ENCODE results near the gene CADM1. TPM values are rescaled to one million over a fixed set of nuclear protein-coding genes. Genes with fewer than 3 reads are reported as not detected.

CADM1 gene
- total RNA-seq, 1 donor from 2014 or later, result 9.7 TPM

- DNase-seq (ENCODE audit: extremely low read depth, low read depth, low spot score), result no peak
Measured at GRCh38 chr11:115219376-115219775, 284.8 kb downstream of the CADM1 start.

GRCh38 chr11:115217726-115218311 lies 286.4 kb downstream of the CADM1 start:
- no peak for DNase-seq (ENCODE audit: extremely low read depth, low read depth, low spot score)

- no peak for DNase-seq (ENCODE audit: extremely low read depth, low read depth, low spot score)
Measured at GRCh38 chr11:115215694-115216617, 288.3 kb downstream of the CADM1 start.

GRCh38 chr11:115214644-115215234 lies 289.5 kb downstream of the CADM1 start:
- DNase-seq (ENCODE audit: extremely low read depth, low read depth, low spot score), result no peak

- DNase-seq (ENCODE audit: extremely low read depth, low read depth, low spot score), result no peak
Measured at GRCh38 chr11:115213007-115213406, 291.2 kb downstream of the CADM1 start.

DNA sequence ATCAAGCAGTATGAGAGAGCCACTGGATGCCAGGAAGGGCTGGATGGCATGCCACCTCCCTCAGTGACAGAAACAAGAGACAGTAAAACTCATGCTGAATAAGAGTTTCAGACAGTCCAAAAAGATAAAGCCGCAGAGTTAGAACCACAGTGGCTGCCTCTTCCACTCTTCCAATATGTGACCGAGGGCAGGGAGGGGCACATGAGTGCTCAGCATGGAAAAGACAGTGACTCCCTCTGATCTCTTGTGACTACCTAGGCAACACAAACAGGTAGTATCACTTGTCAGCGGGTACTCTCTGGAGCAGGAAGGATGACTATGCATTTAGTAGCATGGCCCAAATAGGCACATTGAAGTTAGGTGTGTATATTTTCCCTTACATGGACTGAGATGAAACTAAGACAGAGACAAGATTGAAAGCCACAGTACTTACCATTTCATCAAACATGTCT lies 295.4 kb downstream of the CADM1 start:
- DNase-seq (ENCODE audit: extremely low read depth, low read depth, low spot score), result no peak

DNA sequence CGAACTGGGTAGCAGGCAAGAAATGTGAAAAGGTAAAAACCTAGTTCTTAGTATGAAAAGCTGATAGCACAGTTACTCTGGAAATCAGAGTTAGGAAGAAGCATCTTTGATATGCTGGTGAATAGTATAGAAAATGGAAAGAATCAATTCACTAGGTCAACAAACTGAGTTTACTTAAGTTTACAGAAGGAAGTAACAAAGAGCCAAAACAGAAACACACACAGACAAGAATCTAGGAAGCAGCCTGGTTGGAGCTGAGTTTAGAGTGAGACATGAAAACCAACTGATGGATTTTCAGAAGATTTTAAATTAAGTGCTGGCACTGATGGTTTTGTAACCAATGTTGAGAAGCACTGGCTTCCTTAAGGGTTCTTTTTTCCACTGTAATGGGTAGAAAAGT lies 296.3 kb downstream of the CADM1 start:
- DNase-seq (ENCODE audit: extremely low read depth, low read depth, low spot score), result no peak

DNA sequence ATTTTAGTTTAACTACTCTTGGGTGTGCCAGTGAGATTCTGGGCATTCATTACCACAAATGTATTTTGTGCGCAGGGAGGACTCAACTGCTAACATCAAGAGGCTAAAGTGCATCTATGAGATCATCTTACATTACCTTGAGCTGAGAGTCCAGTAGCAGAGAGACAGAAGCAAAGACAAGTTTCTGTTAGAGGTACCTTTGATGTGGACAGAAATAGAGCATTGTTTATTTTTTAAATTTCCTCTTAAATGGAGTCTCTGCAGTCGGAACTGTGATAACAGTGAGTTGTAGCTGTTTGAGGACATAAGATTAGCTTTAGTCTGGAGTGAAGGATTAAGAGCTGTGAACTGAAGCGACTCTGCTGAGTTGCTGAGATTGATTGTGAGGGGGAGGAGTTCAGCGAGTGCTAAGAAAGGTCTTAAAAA lies 297.0 kb downstream of the CADM1 start:
- DNase-seq (ENCODE audit: extremely low read depth, low read depth, low spot score), result no peak

DNA sequence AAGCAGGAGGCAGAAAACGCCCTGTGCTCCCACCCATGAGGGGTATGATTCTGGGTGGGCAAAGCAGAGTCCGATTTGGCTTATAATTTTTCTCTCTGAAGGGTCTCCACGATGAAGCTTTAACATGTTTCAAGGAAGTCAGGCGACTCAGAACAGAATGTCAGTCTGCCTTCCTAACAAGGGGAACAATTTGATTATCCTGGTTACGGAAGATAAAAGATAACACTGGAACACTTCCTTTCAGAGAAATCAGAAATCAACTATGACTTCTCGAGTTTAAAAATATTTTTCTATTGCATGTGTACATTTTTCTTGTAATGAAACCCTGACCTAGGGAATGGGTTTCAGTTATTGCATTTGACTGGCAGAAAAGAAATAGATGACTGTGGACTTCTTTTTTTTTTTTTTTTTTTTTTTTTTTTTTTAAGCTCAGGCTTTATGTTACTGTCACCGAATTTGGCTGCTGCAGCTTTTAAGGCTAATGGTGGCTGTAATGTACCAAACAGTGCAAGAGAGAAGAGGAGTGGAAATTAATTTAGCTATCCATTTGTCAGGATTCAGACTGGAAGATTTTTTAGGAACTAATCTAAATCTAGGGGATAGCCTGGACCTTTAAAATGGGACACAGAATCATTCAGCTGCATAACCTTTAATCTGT lies 297.7 kb downstream of the CADM1 start:
- no peak for DNase-seq (ENCODE audit: extremely low read depth, low read depth, low spot score)

DNA sequence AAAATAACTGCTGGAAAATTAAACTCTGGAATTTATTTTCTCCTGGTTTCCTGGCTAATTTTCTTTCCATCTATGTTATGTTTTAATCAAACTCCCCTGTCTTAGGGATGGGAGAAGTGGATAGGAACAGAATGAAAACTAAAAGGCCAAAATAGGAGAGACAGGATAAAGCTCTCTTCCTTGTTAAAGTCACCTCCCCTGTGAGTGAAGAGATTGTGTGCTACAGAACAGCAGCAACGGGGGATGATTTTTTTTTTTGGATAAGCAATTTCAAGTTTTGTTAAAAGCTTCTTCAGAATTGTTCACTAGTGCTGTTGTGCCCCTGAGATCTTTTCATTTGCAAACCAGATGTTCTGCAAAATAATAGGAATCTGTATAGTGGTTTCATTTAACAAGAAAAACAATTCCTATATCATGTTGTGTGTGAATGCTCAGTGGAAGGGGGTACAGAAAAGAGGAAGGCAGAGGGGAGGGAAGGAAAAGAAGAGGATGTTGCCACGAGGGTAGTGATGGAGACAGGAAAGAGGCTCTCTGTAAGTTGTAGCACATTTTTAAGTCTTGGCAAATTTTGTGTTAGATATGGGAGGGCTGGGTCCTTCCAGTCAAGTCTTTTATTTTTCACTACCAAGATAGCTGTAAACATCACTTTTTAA lies 301.2 kb downstream of the CADM1 start:
- DNase-seq (ENCODE audit: extremely low read depth, low read depth, low spot score), result no peak

GRCh38 chr11:115202074-115202473 lies 302.1 kb downstream of the CADM1 start:
- DNase-seq (ENCODE audit: extremely low read depth, low read depth, low spot score), result no peak

DNA sequence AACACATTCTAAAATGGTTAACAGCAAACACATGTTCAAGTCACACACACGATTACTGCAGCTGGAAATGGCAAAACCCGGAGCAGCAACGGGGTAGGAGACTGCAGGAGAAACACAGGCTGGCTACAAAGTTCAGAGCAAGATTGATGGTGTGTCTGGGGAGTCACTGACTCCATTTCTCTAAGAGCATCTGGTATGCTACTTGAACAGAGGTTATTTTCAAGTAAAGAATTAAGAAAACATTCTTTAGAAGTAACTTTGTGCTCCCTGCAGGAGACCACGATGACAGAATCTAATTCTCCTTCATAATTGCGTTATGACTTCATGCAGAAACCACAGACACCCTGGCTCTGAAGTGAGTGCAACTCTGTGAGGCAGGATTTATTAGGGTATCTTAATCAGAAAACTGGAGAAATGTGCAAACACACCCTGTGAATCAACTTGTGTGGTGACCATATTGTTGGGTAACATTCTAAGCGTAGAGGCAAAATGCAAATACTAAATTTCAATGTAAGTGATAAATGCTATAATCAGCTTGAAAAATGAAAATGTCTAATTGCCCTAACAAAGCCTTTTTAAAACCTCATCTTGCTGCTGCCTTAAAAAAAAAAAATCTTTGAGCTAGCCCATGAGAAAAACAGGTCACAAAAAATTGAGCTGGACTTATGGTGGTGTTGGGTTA lies 303.0 kb downstream of the CADM1 start:
- DNase-seq (ENCODE audit: extremely low read depth, low read depth, low spot score), result no peak

DNA sequence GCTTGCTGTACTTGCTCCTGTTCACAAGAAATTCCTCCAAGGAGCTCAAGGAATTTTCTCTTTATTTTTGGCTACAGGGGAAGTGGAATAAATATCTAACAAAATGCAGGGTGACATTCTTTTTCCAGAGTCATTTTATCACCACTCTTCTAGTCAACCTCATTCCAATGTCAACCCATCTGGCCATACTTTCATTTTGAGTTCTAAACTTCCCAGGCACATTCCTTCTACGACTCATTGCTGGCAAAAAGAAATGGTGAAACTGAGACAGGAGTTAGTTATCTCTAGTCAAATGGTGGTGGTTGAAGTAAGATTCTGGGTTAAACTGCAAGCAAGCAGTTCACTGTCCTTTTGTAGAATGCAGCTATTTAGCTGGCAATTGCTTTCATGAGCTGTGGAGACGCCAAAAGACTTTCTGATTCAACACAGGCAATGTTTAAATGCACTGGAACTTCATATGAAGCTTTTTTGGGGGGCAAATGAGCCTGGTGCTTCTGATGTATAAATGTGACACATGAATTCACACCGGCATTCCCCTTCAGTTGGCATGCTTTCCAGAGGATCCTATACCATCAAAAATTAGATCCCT lies 304.6 kb downstream of the CADM1 start:
- no peak for DNase-seq (ENCODE audit: extremely low read depth, low read depth, low spot score)

DNA sequence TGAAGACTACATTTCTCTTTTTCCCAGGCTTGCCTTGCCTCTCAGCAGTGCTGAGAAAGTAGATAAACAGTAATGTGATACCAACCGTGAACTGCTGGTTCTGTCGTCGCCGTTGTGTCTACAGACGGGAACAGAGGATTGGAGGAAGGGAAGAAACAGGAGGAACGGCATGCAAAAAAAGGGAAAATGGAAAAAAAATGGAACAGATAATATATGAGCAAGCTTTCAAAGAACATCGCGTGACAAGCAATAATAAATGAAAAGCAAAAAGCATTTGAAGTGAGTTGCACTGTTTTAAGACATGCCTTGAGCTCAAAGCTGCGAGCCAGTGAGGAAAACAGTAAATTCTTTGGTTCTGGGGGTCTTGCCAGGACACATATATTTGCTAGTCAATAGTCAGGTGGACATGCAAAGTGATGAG lies 305.9 kb downstream of the CADM1 start:
- DNase-seq (ENCODE audit: extremely low read depth, low read depth, low spot score), result no peak

DNA sequence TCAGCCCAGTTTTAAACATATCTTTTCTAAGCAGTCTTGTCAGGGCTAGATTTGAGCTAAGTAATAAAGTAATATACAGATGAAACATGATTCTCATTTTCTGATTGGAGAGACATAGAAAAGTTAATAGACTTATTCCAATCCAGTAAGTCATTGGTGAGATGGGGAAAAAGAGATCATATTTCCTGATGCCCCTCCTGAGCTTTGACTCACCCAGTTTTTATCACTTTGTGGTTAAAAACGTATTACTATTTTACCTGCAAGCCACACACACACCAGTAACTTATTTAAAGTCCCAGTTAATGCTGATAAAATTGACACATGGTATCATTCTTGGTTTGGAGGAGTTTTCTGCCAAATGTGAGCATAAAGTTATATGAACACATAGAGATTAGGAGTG lies 306.8 kb downstream of the CADM1 start:
- DNase-seq (ENCODE audit: extremely low read depth, low read depth, low spot score), result no peak

- DNase-seq (ENCODE audit: extremely low read depth, low read depth, low spot score), result no peak
Measured at GRCh38 chr11:115197031-115197430, 307.2 kb downstream of the CADM1 start.

DNA sequence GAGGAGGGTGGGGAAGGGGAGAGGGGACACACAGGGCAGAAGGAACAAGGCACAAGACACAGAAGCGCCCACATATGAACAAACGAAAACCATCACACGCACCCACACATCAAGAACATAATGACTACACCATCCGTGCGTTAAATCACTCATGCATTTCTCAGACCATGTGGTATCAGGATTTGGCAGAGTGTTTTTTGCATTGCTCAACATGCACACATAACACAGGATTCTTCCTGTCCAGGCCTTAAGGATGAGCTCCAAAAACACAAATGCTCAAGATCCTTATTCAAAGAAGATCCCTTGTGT lies 309.5 kb downstream of the CADM1 start:
- DNase-seq (ENCODE audit: extremely low read depth, low read depth, low spot score), result no peak

- no peak for DNase-seq (ENCODE audit: extremely low read depth, low read depth, low spot score)
Measured at GRCh38 chr11:115193914-115194801, 310.1 kb downstream of the CADM1 start.

GRCh38 chr11:115191761-115192160 lies 312.5 kb downstream of the CADM1 start:
- DNase-seq (ENCODE audit: extremely low read depth, low read depth, low spot score), result no peak
